NCI-H524 (cell line): ENCODE measurements around the gene ACAA1.

Experiments used
- DNase-seq, 2 experiments: peaks; one replicate each; lab custom pipeline; 2025; lab: John Stamatoyannopoulos, UW

The ACAA1 gene

GRCh38 chr3:38119248-38119544 lies 17.7 kb downstream of the ACAA1 start:
- DNase-seq, result no peak

- no peak for DNase-seq
Observed at GRCh38 chr3:38118421-38119247, 18.3 kb downstream of the ACAA1 start.

GRCh38 chr3:38117748-38118420 lies 19.0 kb downstream of the ACAA1 start:
- DNase-seq, result peak; percentile 23 to 61

DNA sequence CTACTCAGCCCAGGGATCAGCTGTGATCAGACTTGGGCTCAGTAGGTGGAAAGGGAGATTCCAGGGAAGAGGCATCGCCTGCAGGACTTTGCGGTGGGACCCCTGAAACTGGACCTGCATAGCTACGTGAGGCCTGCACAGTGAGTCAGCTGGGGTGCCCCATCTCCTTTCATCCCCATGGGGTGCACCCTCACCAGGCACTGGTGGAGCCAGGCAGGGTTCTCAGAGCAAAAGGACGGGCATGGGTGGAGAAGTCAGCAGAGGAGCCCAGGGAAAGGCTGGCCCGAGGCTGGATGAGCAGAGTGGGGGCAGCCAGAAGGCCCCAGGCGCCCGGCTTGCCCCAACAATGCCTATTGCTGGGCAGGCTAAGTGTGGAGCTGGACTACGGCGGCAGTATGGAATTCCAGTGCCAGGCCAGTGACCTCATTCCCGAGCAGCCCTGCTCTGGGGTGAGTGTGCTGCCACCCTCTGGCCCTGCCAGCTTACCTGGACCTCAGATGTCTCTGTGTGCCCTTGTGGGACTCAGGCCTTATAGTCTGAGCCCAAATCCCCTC lies 19.7 kb downstream of the ACAA1 start:
- DNase-seq, result peak in 1 of 2 experiments; percentile 20

DNA sequence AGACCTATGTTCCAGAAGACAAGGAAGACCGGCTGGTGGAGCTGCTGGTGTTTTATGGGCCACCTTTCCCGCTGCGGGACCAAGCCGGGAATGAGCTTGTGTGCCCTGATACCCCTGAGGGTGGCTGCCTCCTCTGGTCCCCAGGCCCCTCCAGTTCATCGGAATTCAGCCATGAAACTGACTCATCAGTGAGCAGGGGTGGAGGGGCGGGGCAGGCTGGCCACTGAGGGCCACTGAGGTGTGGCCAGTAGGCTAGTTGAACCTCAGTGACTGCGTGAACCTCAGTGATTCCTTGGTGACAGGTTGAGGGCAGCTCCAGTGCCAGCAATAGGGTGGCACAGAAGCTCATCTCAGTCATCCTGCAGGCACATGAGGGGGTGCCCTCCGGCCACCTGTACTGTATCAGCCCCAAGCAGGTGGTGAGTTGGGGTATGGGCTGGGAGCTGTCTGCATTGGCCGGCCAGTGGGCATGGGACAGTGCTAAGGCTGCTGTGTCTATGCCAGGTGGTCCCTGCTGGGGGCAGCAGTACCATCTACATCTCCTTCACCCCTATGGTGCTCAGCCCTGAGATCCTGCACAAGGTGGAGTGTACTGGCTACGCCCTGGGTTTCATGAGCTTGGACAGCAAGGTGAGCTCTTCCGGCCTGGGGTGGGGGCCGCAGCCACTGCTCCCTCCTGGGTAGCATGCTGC lies 20.3 kb downstream of the ACAA1 start:
- no peak for DNase-seq

GRCh38 chr3:38115645-38116427 lies 21.1 kb downstream of the ACAA1 start:
- DNase-seq, result no peak

DNA sequence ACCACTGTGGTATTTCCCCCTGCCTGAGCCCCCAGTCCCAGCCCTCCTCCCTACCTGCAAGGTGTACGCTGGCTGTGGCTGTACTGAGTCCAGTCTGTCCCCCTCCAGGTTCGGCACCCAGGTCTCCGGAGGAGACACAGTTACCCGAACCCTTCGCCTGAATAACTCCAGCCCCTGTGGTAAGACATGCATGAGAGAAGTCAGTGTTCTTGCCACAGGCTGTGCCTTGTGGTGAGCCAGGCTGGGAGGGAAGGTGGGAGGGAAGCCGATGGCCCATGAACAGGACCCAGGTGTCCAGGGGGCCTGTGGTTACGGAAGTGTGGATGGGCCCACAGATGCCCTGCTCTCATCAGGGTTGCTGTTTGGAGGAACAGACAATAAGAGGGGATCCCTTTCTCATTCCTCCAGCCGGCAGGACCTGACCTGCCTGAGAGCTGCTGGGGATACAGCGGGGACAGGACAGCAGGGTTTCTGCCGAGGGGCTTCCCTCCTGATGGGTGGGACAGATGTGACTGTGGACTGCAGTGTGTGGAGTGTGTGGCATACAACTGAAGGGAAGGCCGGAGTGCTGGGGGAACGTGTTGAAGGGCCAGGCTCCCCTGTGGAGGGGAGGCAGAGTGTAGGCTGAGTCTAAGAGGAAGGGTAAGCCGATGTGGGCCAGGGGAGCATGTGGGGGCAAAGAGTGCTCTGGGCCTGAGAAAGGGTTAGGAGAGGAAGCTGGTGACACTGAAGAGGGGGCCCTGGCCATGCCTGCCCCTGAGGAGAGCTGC lies 21.9 kb downstream of the ACAA1 start:
- DNase-seq, result no peak

DNA sequence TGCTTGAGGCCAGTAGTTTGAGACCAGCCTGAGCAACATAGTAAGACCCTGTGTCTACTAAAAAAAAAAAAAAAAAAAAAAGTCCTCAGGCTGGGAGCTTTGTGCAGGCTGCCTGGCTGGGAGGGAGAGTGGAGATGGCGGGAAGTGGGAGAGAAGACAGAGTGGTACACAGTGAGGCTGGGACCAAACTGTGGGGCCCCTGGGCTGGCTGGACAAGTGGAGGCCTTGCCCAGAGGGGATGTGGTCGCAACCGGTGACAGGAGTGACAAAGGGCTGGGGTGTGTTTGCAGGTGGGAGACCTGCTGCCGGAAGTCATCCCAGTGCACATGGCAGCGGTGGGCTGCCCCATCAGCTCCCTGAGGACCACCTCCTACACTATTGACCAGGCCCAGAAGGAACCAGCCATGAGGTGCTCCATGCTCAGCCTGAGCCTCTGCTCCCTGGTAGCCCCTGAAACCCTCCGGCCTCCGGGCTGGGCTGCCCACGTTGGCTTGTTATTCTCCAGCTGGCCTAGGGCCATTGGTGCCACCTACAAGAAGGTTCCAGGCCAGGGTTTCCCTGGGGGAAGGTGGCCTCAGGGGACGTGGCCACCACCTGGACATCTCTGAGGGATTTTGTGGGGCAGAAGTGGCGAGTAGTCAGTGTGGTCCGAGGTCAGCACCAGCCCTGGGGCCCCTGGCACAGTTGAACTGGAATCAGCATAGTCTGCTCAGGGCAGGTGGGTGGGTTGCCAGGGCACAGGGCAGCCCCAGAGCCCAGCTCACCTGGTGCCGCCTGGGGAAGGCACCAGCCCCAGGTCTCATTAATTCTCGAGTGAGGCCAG lies 22.7 kb downstream of the ACAA1 start:
- no peak for DNase-seq

- DNase-seq, result no peak
Observed at GRCh38 chr3:38112378-38112761, 24.6 kb downstream of the ACAA1 start.

DNA sequence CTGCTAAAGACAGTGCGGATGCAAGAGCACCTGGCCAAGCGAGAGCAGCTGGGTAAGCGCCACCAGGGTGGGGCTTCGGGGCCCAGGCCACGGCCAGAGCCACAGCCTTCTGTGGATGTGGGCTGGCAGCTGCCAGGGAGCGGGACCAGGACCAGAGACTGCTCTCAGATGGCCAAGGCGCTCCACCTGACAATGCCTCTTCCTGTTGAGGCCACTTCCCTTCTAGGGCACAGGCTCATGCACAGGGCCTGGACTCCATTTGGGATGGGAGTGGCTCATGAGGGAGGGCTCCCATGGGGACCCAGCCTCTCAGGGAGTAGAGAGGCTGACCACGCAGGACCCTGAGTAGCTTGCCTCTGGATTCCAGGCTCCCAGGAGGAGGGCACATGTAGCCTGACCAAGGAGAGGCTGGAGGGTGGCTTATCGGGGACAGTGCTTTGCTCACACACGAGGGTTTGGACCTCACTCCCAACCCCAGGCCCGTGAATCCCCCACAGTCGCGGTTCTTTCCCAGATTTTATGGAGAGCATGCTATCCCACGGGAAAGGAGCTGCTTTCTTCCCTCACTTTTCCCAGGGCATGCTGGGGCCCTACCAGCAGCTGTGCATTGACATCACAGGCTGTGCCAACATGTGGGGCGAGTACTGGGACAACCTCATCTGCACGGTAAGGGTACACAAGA lies 25.1 kb downstream of the ACAA1 start:
- DNase-seq, result no peak

DNA sequence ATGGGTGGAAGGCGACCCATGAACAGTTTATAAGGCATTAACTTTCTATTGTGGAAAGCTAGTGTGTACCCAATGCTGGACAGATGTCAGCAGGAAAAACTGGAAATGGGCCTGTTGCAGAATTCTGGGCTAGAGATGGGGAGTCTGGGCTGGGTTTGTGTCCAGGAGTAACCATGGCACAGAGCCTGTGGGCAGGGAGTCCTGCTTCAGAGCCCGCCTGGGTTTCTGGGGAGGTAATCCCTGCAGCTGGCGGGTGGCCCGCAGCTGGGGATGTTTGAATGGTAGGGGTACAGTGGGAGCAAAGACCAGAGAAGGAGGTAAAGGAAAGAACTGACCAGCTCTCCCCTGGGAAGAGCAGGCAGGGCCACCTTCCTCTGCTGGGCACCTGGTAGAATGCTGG lies 25.7 kb downstream of the ACAA1 start:
- no peak for DNase-seq

GRCh38 chr3:38110314-38111050 lies 26.4 kb downstream of the ACAA1 start:
- DNase-seq, result no peak

DNA sequence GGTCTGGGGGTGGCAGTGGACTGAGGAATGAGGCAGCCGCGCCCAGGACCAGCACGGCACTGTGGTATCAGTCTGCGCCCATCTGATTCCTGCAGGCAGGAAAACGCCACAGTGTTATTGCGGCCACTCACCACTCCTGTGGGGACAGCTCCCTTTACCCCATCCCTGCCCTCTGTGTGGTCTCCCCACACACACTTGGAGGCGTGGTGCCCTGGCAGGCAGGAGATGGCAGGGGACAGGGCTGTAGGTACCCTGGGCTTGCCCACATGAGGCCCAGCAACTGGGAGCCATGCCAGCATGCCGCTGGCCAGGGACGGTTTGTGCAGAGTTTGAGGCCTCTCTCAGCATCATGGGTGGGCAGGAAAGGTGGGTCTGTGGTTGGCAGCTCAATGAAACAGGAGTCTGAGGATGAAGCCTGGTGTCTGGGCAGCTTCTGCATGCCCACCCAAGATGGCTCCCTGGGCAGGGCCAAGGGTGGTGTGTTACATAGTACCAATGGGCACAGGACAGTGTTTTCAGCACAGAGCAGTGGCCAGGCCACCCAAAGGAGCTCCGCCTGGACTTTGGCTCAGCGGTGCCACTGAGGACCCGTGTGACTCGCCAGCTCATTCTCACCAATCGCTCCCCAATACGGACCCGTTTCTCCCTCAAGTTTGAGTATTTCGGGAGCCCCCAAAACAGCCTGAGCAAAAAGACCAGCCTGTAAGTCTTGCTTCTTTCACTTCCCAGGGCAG lies 27.2 kb downstream of the ACAA1 start:
- no peak for DNase-seq

GRCh38 chr3:38108649-38109579 lies 28.0 kb downstream of the ACAA1 start:
- DNase-seq, result no peak

DNA sequence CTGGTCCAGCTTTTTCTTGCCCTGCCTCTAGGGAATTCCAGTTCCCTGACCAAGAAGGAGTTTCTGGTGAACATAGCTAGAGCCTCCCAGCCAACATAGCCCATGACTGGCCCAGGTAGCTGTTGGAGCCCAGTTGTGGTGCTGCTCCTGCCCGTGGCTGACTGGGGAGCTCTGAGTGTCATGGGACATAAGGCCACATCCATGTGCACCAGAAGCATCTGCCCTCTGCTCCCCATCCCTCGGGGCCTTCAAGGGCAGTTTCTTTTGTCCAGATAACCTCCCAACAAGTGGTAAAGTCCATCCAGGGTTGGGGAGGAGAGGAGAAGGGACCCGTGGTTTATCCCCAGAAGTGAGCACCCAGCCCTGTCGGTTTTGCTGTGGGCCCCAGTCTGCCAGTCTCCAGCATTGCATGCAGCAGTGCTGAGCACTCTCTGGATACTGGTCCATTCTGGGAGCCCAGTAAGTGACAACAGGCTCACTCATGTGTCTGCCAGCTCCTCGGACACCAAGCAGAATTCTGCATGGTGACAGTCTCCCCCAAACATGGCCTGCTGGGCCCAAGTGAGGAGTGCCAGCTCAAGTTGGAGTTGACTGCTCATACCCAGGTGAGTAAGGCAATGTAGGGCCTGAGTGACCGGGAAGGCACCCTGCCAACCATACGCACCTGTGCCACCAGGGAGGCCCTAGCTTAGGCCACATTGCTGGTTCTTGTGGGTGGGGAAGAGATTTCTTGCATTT lies 28.8 kb downstream of the ACAA1 start:
- DNase-seq, result no peak

- DNase-seq, result no peak
Observed at GRCh38 chr3:38105525-38105924, 31.4 kb downstream of the ACAA1 start.

DNA sequence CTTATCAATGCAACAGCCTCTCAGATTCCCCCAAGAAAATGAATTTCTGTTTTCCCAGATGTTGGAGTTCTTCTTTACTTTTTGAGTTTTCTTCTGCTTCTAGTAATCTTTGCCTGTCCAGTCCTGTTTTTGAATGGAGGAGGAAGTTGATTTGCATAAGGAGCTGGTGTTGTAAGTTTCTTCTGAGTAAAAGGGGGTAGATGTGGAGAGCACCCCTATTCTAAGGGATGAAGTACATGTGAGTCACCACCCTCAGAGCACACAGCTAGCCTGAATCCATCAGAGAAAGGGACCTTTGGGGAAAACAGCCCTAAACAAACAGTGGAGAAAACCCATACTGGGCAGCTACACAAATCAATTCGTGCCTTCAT lies 34.5 kb downstream of the ACAA1 start:
- no peak for DNase-seq
